Activated naive CD4-positive, alpha-beta T cell treated with Interleukin-2 at 50 U/mL for 16 hours (primary cell): ENCODE data around the gene IFITM5.
"Not testable (repeated sequence)": the region's sequence is repeated elsewhere in the genome, so short reads cannot be mapped to it uniquely, and the experiment has no call there.

Experiments used
- DNase-seq: peaks from one replicate; pipeline ENCODE4 v3.0.0-alpha.2; 2020

IFITM5 gene

GRCh38 chr11:299081-299891 is at the start of gene IFITM5:
Gene IFITM5, minus strand, starts transcription at chr11:299526. Its CDS starts 36 bp downstream, at chr11:299490.
- DNase-seq = no peak

- DNase-seq = no peak
Measured at GRCh38 chr11:346529-346928, 47.2 kb upstream of the IFITM5 start.

- DNase-seq = no peak
Measured at GRCh38 chr11:344836-345578, 45.7 kb upstream of the IFITM5 start.

DNA sequence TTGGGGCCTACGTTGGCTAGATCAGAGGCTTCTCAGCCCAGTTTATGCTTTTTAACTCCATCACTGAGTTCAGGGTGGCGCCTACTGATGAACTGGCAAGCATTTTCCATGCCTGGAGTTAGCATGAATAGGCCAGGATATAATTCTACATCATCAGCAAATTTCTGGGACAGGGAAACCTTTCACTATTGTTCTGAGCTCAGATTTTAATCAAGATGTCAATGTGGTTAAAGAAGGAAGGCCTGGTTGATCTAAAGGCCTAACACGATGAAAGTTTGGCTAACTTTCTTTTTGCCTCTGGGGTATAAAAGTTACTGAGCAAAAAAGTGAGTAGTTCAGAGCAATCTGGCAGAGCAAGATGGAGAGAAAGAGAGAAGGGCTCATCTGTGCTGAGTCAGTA is 43.0 kb upstream of the IFITM5 start:
- no peak for DNase-seq

DNA sequence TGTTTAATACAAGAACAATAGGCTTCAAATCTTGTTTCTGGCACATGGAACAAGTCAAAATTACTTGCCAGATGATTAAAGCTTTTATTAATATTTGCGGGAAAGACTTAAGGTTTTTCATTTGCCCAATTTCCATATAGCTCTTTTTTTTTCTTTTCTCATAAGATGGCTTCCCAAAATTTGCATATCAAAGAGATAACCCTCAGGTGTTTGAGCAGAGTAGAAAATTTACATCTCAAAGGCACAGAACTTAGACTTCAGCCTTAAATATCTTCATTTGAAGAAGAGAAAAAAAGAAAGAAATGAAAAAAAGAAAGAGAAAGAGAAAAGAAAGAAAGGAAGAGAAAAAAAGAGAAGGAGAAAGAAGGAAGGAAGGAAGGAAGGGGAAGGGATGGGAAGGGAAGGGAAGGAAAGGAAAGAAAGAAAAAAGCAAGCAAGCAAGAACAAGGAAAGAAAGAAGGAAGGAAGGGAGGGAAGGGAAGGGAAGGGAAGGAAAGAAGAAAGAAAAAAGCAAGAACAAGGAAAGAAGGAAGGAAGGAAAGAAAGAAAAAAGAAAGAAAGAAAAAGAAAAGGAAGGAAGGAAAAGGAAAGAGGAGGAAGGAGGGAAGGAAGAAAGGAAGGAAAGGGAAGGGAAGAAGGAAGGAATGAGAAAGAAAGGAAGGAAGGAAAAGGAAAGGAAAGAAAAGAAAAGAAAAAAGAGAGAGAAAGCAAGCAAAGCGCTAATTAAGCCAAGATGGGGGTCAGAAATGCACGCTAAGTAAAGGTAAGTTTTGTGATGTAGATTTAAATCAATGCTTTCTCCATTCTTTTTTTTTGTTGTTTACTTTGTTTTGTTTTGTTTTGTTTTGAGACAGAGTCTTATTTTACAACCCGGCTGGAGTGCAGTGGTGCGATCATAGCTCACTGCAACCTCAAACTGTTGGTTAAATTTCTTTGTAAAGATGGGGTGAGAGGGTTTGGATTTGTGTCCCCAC is 41.5 kb upstream of the IFITM5 start:
- DNase-seq = no peak

DNA sequence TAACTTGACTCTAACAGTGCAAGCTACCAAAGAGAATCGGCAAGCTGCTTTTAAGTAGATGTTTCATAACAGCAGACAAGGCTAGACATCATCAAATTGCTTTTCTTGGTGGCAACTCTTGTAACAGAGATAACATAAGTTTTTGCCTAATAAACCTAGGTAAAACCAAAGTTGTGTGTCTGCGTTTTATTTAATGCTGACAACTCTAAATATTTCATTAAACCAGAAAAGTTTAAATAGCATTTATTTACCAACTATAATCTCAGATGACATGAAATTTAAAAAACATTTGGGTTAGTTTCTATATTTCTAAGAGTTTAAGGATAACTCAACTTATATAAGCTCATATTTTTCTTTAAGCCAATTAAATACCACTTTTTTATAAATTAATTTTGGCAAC is 40.6 kb upstream of the IFITM5 start:
- no peak for DNase-seq

- DNase-seq = no peak
Measured at GRCh38 chr11:337711-338110, 38.4 kb upstream of the IFITM5 start.

- no peak for DNase-seq
Measured at GRCh38 chr11:336659-337198, 37.4 kb upstream of the IFITM5 start.

- no peak for DNase-seq
Measured at GRCh38 chr11:335779-336658, 36.7 kb upstream of the IFITM5 start.

DNA sequence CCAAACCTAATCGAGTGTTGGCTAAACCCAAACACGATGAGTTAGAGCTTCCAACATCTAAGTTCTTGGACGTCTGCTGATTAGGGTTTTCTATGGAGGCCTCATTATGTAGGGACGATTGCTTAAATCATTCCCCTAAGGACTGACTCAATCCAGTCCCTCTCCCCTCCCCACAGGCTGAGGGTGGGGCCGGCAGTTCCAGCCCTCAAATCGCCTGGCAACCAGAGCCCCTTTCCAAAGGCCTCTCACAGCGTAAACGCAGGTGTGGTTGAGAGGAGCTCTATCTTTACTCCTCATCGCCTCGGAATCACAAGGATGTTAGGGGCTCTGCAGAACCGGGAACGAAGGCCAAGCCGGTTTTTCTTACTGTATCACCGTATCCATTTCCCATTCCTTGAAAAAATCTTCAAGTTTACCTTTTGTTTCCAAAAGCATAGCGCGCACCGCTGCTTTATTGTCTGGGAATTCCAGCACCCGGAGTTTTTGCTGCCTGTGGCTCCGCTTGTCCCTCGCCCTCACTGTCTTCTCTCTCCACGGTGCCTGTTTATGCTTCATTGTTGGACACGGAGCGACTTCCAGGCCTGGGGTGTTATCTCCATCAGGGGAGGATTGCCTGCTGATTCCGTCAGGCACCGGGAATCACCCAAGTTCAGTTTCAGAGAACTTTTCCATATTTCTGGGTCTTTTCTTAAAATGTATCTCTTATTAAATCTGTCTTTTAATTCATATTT is 35.1 kb upstream of the IFITM5 start:
- no peak for DNase-seq

GRCh38 chr11:333616-334263 is 34.4 kb upstream of the IFITM5 start:
- DNase-seq = not testable (repeated sequence)

GRCh38 chr11:332651-333480 is 33.5 kb upstream of the IFITM5 start:
- no peak for DNase-seq

DNA sequence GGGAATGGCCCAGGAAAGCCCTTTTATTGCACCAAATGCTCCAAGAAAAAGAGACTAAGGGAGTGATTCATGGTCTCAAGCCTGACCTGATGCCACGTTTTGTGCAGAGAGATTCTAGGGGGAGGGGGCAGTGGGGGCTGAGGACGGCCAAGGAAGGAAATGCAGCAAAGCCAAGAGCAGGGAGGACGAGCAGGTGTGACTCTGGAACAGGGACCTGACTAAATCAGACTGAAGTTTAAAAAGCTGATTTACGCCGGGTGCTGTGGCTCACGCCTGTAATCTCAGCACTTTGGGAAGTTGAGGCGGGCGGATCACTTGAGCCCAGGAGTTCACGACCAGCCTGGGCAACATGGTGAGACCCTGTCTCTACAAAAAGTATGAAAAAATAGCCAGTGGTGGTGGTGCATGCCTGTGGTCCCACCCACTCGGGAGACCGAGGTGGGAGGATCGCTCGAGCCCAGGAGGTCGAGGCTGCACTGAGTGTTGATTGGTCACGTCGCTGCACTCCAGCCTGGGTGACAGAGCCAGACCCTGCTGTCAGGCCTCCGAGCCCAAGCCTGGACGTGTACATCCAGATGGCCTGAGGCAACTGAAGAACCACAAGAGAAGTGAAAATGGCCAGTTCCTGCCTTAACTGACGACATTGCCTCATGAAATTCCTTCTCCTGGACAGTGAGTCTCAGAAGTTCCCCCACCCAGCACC is 32.2 kb upstream of the IFITM5 start:
- DNase-seq = no peak

GRCh38 chr11:330694-331357 is 31.5 kb upstream of the IFITM5 start:
- DNase-seq = no peak

GRCh38 chr11:330307-330693 is 31.0 kb upstream of the IFITM5 start:
- DNase-seq = no peak

- DNase-seq = no peak
Measured at GRCh38 chr11:329886-330253, 30.5 kb upstream of the IFITM5 start.

GRCh38 chr11:328516-329100 is 29.3 kb upstream of the IFITM5 start:
- not testable (repeated sequence) for DNase-seq

GRCh38 chr11:328012-328411 is 28.7 kb upstream of the IFITM5 start:
- no peak for DNase-seq
